SKM-1 (cell line): Measurements from ENCODE around the gene SLC16A1.
"Not testable (repeated sequence)": the region's sequence is repeated elsewhere in the genome, so short reads cannot be mapped to it uniquely, and the experiment has no call there.

ENCODE experiments used
- DNase-seq: peaks from one replicate; lab custom pipeline; 2025; ENCODE audit not compliant: unreplicated experiment; lab: John Stamatoyannopoulos, UW

SLC16A1 gene

GRCh38 chr1:112887599-112888283 lies 68.3 kb downstream of the SLC16A1 start:
- DNase-seq: no peak

- not testable (repeated sequence) for DNase-seq
Measured at GRCh38 chr1:112884996-112885395, 71.0 kb downstream of the SLC16A1 start.

- no peak for DNase-seq
Measured at GRCh38 chr1:112882271-112882744, 73.7 kb downstream of the SLC16A1 start.

- DNase-seq: no peak
Measured at GRCh38 chr1:112881742-112882127, 74.3 kb downstream of the SLC16A1 start.

GRCh38 chr1:112879834-112880233 lies 76.2 kb downstream of the SLC16A1 start:
- no peak for DNase-seq

- DNase-seq: no peak
Measured at GRCh38 chr1:112878321-112878720, 77.7 kb downstream of the SLC16A1 start.

- no peak for DNase-seq
Measured at GRCh38 chr1:112877750-112878149, 78.2 kb downstream of the SLC16A1 start.

GRCh38 chr1:112876315-112876714 lies 79.7 kb downstream of the SLC16A1 start:
- DNase-seq: no peak

GRCh38 chr1:112872551-112872962 lies 83.4 kb downstream of the SLC16A1 start:
- no peak for DNase-seq

GRCh38 chr1:112870887-112871646 lies 84.9 kb downstream of the SLC16A1 start:
- no peak for DNase-seq

GRCh38 chr1:112869895-112870294 lies 86.1 kb downstream of the SLC16A1 start:
- DNase-seq: no peak

- no peak for DNase-seq
Measured at GRCh38 chr1:112868191-112868590, 87.8 kb downstream of the SLC16A1 start.

- DNase-seq: no peak
Measured at GRCh38 chr1:112866981-112867380, 89.0 kb downstream of the SLC16A1 start.

- no peak for DNase-seq
Measured at GRCh38 chr1:112866151-112866550, 89.8 kb downstream of the SLC16A1 start.

GRCh38 chr1:112862753-112863426 lies 93.1 kb downstream of the SLC16A1 start:
- no peak for DNase-seq
